Right lobe of liver (tissue), 4 donors: ENCODE measurements around the gene PDE9A.
"Not testable (repeated sequence)": the region's sequence is repeated elsewhere in the genome, so short reads cannot be mapped to it uniquely, and the experiment has no call there.

Experiments used
- POLR2A ChIP-seq: fragments of 450-650 bp; IDR thresholded peaks from one replicate; pipeline ENCODE4 v1.6.1; 2017; ENCODE audit warnings: antibody characterized with exemption, mild to moderate bottlenecking
- TF ChIP-seq, protein P1 (sequence below), 4 donors: fragments of 200-600 bp in 3 of 4; fragments of 450-650 bp in 1 of 4; IDR thresholded peaks; one replicate each; pipeline versions ENCODE4 v1.5.1 to v1.8.0; 2016 to 2022; ENCODE audit warnings: antibody characterized with exemption in 4 of 4, mild to moderate bottlenecking in 2 of 4
- donor health status: DM: no; HTN: no; CAD: no.
- donor health status: DM: no; HTN: no; CAD: no.
- donor health status: DM: no; HTN: yes; CAD: no.

DNA sequence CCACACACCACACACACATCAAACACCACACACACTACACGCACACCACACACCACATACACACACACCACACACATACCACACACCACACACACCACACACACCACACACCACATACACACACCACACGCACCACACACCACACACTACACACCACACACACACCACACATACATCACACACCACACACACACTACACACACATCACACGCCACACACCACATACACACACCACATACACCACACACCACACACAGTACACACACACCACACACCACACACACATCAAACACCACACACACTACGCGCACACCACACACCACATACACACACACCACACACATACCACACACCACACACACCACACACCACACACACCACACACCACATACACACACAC lies 38.0 kb upstream of the PDE9A start:
- TF ChIP-seq, protein P1, sequence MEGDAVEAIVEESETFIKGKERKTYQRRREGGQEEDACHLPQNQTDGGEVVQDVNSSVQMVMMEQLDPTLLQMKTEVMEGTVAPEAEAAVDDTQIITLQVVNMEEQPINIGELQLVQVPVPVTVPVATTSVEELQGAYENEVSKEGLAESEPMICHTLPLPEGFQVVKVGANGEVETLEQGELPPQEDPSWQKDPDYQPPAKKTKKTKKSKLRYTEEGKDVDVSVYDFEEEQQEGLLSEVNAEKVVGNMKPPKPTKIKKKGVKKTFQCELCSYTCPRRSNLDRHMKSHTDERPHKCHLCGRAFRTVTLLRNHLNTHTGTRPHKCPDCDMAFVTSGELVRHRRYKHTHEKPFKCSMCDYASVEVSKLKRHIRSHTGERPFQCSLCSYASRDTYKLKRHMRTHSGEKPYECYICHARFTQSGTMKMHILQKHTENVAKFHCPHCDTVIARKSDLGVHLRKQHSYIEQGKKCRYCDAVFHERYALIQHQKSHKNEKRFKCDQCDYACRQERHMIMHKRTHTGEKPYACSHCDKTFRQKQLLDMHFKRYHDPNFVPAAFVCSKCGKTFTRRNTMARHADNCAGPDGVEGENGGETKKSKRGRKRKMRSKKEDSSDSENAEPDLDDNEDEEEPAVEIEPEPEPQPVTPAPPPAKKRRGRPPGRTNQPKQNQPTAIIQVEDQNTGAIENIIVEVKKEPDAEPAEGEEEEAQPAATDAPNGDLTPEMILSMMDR (IDR thresholded peaks at IDR 0.05), result not testable (repeated sequence)
- not testable (repeated sequence) for TF ChIP-seq POLR2A
